HepG2 (cell line): Measurements from ENCODE around the gene PSMD3. TPM values are rescaled to one million over a fixed set of nuclear protein-coding genes. Genes with fewer than 3 reads are reported as not detected.

ENCODE experiments used
- ATF7-NPFF ChIP-seq: sonication (generic); formaldehyde crosslinking; IDR thresholded peaks from 2 replicates; pipeline ENCODE4 v1.8.1; 2023; ENCODE audit warnings: mild to moderate bottlenecking, low read depth, missing genetic modification reagents, moderate library complexity
- FOXC1 ChIP-seq: sonication (generic); formaldehyde crosslinking; IDR thresholded peaks from 2 replicates; pipeline ENCODE4 v1.8.0; 2022; ENCODE audit warnings: mild to moderate bottlenecking, missing genetic modification reagents, borderline replicate concordance
- GABPB1 ChIP-seq: IDR thresholded peaks from 2 replicates; pipeline ENCODE4 v1.6.1; 2016; ENCODE audit warnings: mild to moderate bottlenecking, missing genetic modification reagents, moderate library complexity, missing compliant biosample characterization
- GTF2F1 ChIP-seq: fragments of 150-350 bp; IDR thresholded peaks from 2 replicates; pipeline ENCODE4 v1.6.1; 2014; ENCODE audit warnings: low read length
- HOXA5 ChIP-seq: sonication (generic); formaldehyde crosslinking; IDR thresholded peaks from 2 replicates; pipeline ENCODE4 v1.4.0; 2020; ENCODE audit warnings: missing genetic modification reagents
- MBNL3 ChIP-seq: fragments of 250-450 bp; sonication (Bioruptor Pico); conservative IDR thresholded peaks from 2 replicates; pipeline ENCODE4 v1.8.0; 2022; ENCODE audit warnings: mild to moderate bottlenecking, inconsistent platforms
- MYC ChIP-seq: sonication (generic); formaldehyde crosslinking; IDR thresholded peaks from 2 replicates; pipeline ENCODE4 v1.9.0; 2021; ENCODE audit warnings: missing genetic modification reagents, borderline replicate concordance
- NFKBIZ ChIP-seq: IDR thresholded peaks from 2 replicates; pipeline ENCODE4 v1.6.1; 2018; ENCODE audit warnings: missing genetic modification reagents, missing compliant biosample characterization
- SKI ChIP-seq: fragments of 450-650 bp; IDR thresholded peaks from one replicate; pipeline ENCODE4 v1.6.1; 2018; ENCODE audit warnings: mild to moderate bottlenecking; ENCODE audit not compliant: partially characterized antibody
- TCF7 ChIP-seq: sonication (generic); IDR thresholded peaks from 2 replicates; pipeline ENCODE4 v1.6.1; 2016; ENCODE audit warnings: antibody characterized with exemption, low read depth
- TEAD2 ChIP-seq: sonication (generic); formaldehyde crosslinking; IDR thresholded peaks from 2 replicates; pipeline ENCODE4 v1.9.0; 2021; ENCODE audit warnings: missing genetic modification reagents
- YEATS4 ChIP-seq: sonication (generic); formaldehyde crosslinking; IDR thresholded peaks from 2 replicates; pipeline ENCODE4 v1.4.0; 2020; ENCODE audit warnings: missing genetic modification reagents, borderline replicate concordance
- ZFP36 ChIP-seq: fragments of 150-350 bp; IDR thresholded peaks from 2 replicates; pipeline ENCODE4 v1.6.1; 2018; ENCODE audit warnings: borderline replicate concordance, low read length, low read depth; ENCODE audit not compliant: partially characterized antibody
- ZNF383 ChIP-seq: sonication (generic); formaldehyde crosslinking; IDR thresholded peaks from 2 replicates; pipeline ENCODE4 v1.4.0; 2020; ENCODE audit warnings: missing genetic modification reagents, mild to moderate bottlenecking, borderline replicate concordance
- ZNF552 ChIP-seq: sonication (generic); formaldehyde crosslinking; IDR thresholded peaks from 2 replicates; pipeline ENCODE4 v1.9.0; 2022; ENCODE audit warnings: missing genetic modification reagents, mild to moderate bottlenecking, borderline replicate concordance
- ZNF563 ChIP-seq: sonication (generic); formaldehyde crosslinking; IDR thresholded peaks from 2 replicates; pipeline ENCODE4 v1.8.0; 2022; ENCODE audit warnings: mild to moderate bottlenecking, moderate library complexity, missing genetic modification reagents
- ZNF572 ChIP-seq: sonication (generic); formaldehyde crosslinking; IDR thresholded peaks from 2 replicates; pipeline ENCODE4 v1.5.1; 2020; ENCODE audit warnings: mild to moderate bottlenecking, missing genetic modification reagents
- ZNF737 ChIP-seq: sonication (generic); formaldehyde crosslinking; IDR thresholded peaks from 2 replicates; pipeline ENCODE4 v1.5.0; 2020; ENCODE audit warnings: missing genetic modification reagents, mild to moderate bottlenecking, borderline replicate concordance
- polyA plus RNA-seq, 8 experiments: library from polyadenylated mRNA; depleted of rRNA in 3 of 8; stranded (reverse) in 7 of 8; unstranded in 1 of 8; fragments of >200 nt; fragmentation: Illumina TruSeq in 4 of 8; extraction: Trizol in 4 of 8; gene quantifications; 2 replicates each; pipeline versions ENCODE4 v1.2.1 to v1.2.3, GENCODE V29; 2011 to 2016; ENCODE audit warnings: low read depth in 4 of 8, missing spikeins in 1 of 8, mixed read lengths in 1 of 8; ENCODE audit not compliant: insufficient read depth in 1 of 8
- total RNA-seq, 5 experiments: library from RNA; depleted of rRNA; stranded (reverse); fragments of >200 nt; fragmentation: Illumina TruSeq; extraction: Trizol; gene quantifications; 2 replicates each; pipeline ENCODE4 v1.2.3, GENCODE V29; 2016; ENCODE audit warnings: low read depth in 1 of 5
- TF ChIP-seq, protein P1 (sequence below), 2 experiments: fragments of 450-650 bp in 1 of 2; sonication (generic) in 1 of 2; formaldehyde crosslinking in 1 of 2; IDR thresholded peaks; 2 replicates each; pipeline versions ENCODE4 v1.6.1 to v1.8.0; 2016 to 2022; ENCODE audit warnings: antibody characterized with exemption in 1 of 2, mild to moderate bottlenecking in 1 of 2, missing genetic modification reagents in 1 of 2
- TF ChIP-seq, protein P2 (sequence below): sonication (generic); formaldehyde crosslinking; IDR thresholded peaks from 2 replicates; pipeline ENCODE4 v1.8.0; 2022; ENCODE audit warnings: missing genetic modification reagents, mild to moderate bottlenecking, inconsistent platforms, borderline replicate concordance

Gene PSMD3
- total and polyA plus RNA-seq, 2 of the 13 experiments (the other 11 are each of a cell fraction or from before 2014, with no cell fraction given): 97.4 to 146 TPM

DNA sequence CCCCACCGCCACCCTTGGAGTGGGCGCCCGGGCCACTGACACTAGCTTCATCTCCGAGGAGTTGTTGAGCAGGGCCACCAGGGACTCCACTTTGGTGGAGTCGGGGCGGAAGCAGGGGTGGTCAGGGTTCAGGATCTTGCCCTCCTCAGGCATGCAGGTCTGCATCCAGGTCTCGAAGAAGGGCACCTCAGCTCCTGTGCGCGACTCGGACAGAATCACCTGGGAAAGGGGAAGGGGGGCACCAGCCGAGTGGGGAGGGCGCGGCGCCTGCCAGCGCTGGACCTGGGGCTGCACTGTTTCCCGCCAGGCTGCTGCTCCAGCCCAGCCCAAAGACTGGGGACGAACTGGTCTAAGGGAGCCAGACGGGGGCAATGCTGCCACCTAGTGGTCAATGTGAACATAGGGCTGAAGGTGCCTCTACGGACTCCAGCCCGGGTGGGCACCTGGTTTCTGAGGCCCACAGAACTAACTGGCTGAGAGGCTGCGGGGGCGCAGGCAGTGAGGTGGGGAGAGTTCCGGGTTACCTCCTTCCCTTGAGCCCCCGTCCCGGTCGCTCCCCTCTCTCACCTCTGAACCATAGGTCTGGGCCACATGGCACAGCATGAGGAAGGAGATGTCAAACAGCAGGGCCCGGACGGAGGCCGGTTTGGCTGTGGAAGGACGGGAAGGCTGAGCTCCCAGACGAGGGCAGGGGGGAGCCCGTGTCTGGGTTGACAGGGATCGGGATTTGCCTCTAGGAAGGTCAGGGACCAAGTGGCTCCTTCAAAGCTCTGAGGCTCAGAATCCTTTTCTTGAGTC lies 46.4 kb downstream of the PSMD3 start (continued):
- TF ChIP-seq, protein P1, sequence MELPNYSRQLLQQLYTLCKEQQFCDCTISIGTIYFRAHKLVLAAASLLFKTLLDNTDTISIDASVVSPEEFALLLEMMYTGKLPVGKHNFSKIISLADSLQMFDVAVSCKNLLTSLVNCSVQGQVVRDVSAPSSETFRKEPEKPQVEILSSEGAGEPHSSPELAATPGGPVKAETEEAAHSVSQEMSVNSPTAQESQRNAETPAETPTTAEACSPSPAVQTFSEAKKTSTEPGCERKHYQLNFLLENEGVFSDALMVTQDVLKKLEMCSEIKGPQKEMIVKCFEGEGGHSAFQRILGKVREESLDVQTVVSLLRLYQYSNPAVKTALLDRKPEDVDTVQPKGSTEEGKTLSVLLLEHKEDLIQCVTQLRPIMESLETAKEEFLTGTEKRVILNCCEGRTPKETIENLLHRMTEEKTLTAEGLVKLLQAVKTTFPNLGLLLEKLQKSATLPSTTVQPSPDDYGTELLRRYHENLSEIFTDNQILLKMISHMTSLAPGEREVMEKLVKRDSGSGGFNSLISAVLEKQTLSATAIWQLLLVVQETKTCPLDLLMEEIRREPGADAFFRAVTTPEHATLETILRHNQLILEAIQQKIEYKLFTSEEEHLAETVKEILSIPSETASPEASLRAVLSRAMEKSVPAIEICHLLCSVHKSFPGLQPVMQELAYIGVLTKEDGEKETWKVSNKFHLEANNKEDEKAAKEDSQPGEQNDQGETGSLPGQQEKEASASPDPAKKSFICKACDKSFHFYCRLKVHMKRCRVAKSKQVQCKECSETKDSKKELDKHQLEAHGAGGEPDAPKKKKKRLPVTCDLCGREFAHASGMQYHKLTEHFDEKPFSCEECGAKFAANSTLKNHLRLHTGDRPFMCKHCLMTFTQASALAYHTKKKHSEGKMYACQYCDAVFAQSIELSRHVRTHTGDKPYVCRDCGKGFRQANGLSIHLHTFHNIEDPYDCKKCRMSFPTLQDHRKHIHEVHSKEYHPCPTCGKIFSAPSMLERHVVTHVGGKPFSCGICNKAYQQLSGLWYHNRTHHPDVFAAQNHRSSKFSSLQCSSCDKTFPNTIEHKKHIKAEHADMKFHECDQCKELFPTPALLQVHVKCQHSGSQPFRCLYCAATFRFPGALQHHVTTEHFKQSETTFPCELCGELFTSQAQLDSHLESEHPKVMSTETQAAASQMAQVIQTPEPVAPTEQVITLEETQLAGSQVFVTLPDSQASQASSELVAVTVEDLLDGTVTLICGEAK (IDR thresholded peaks at IDR 0.05): no peak
- TF ChIP-seq, protein P1 (CRISPR knock-in tag; IDR thresholded peaks at IDR 0.05): no peak
- TF ChIP-seq ZFP36: no peak
- no peak for TF ChIP-seq MBNL3 (CRISPR knock-in tag)
- no peak; the same call in 1 of the 2 replicates for TF ChIP-seq ATF7-NPFF
- TF ChIP-seq, protein P2, sequence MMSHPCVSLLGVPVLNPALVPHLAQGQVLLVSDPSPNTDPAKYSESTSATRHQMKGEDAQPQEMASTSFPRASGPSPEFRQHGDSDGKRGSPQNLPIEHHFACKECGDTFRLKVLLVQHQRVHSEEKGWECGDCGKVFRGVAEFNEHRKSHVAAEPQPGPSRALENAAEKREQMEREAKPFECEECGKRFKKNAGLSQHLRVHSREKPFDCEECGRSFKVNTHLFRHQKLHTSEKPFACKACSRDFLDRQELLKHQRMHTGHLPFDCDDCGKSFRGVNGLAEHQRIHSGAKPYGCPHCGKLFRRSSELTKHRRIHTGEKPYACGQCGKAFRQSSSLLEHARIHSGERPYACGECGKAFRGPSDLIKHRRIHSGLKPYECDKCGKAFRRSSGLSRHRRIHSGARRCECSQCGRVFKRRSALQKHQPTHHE: no peak
- TF ChIP-seq ZNF737 (CRISPR knock-in tag): no peak
- peak; percentile 44; the same call in 1 of the 2 replicates for TF ChIP-seq GABPB1 (CRISPR knock-in tag)
- no peak for TF ChIP-seq TEAD2
- peak; percentile 12; the same call in 1 of the 2 replicates for TF ChIP-seq ZNF572 (CRISPR knock-in tag)
- TF ChIP-seq YEATS4 (CRISPR knock-in tag): no peak
- TF ChIP-seq SKI: peak; percentile 37
- TF ChIP-seq FOXC1 (CRISPR knock-in tag): no peak
- TF ChIP-seq GTF2F1: no peak
- TF ChIP-seq HOXA5 (CRISPR knock-in tag): no peak
- TF ChIP-seq ZNF383 (CRISPR knock-in tag): no peak
- no peak for TF ChIP-seq MYC (CRISPR knock-in tag)
- TF ChIP-seq NFKBIZ (CRISPR knock-in tag): no peak
- TF ChIP-seq ZNF552 (CRISPR knock-in tag): no peak
- TF ChIP-seq ZNF563 (CRISPR knock-in tag): no peak
- TF ChIP-seq TCF7: no peak
